OCI-LY7 (cell line): Measurements from ENCODE around the gene HTR3B. TPM values are rescaled to one million over a fixed set of nuclear protein-coding genes. Genes with fewer than 3 reads are reported as not detected.

ENCODE experiments used
- BruUV-seq: library from RNA; stranded (reverse); fragments of 400-500 nt; replicated peaks from 2 replicates; lab custom pipeline; 2021; lab: Mats Ljungman, UMichigan
- CTCF ChIA-PET: fragments of 300-600 bp; sonication (Branson Sonifier 250); formaldehyde crosslinking; loops from one replicate; lab custom pipeline; 2022; ENCODE audit warnings: antibody characterized with exemption; ENCODE audit not compliant: unreplicated experiment; lab: Charles Lee
- POLR2A ChIA-PET: fragments of 300-600 bp; sonication (Branson Sonifier 250); formaldehyde crosslinking; loops from one replicate; lab custom pipeline; 2022; ENCODE audit warnings: antibody characterized with exemption; lab: Charles Lee
- DNase-seq: peaks from one replicate; pipeline ENCODE4 v3.0.0-alpha.2; 2015; ENCODE audit warnings: low spot score
- H2AFZ ChIP-seq: fragments of 200-600 bp; sonication (generic), shearing (Covaris generic); 2 replicates; pipeline ENCODE4 v1.6.1; 2014; ENCODE audit warnings: mild to moderate bottlenecking, antibody characterized with exemption, low read length, moderate library complexity
- H3K27ac ChIP-seq: fragments of 200-600 bp; sonication (generic); 2 replicates; pipeline ENCODE4 v1.5.1; 2014; ENCODE audit warnings: mixed run types, low read depth, mild to moderate bottlenecking, moderate library complexity, low read length, inconsistent platforms; ENCODE audit not compliant: poor library complexity, severe bottlenecking
- H3K36me3 ChIP-seq: fragments of 200-600 bp; sonication (generic); 2 replicates; pipeline ENCODE4 v1.6.1; 2014; ENCODE audit warnings: mild to moderate bottlenecking, antibody characterized with exemption, low read length, moderate library complexity, mixed read lengths; ENCODE audit not compliant: insufficient read depth
- H3K4me1 ChIP-seq: fragments of 200-600 bp; sonication (generic); 2 replicates; pipeline ENCODE4 v1.5.1; 2014; ENCODE audit warnings: mild to moderate bottlenecking, low read length; ENCODE audit not compliant: insufficient read depth, poor library complexity, severe bottlenecking
- H3K4me2 ChIP-seq: fragments of 200-600 bp; sonication (generic); 2 replicates; pipeline ENCODE4 v1.6.1; 2014; ENCODE audit warnings: mild to moderate bottlenecking, low read length
- H3K4me3 ChIP-seq: fragments of 200-600 bp; sonication (generic); 2 replicates; pipeline ENCODE4 v1.5.1; 2014; ENCODE audit warnings: mild to moderate bottlenecking, low read depth, low read length; ENCODE audit not compliant: poor library complexity, severe bottlenecking
- H3K79me2 ChIP-seq: fragments of 200-600 bp; sonication (generic); 2 replicates; pipeline ENCODE4 v1.6.1; 2016; ENCODE audit warnings: low read depth, mild to moderate bottlenecking, low read length, moderate library complexity, mixed read lengths; ENCODE audit not compliant: insufficient read depth
- H3K9me2 ChIP-seq: fragments of 200-600 bp; sonication (generic); 2 replicates; pipeline ENCODE4 v1.6.1; 2016; ENCODE audit warnings: mild to moderate bottlenecking, low read length, mixed read lengths; ENCODE audit not compliant: insufficient read depth
- H3K9me3 ChIP-seq: fragments of 200-600 bp; sonication (generic); 2 replicates; pipeline ENCODE4 v1.6.1; 2014; ENCODE audit warnings: mild to moderate bottlenecking, mixed run types, low read length, mixed read lengths
- H4K20me1 ChIP-seq: fragments of 200-600 bp; sonication (generic); 2 replicates; pipeline ENCODE4 v1.6.1; 2014; ENCODE audit warnings: mild to moderate bottlenecking, antibody characterized with exemption, low read length, moderate library complexity, mixed read lengths; ENCODE audit not compliant: insufficient read depth
- EZH2phosphoT487 ChIP-seq: fragments of 200-600 bp; sonication (generic); IDR thresholded peaks from 2 replicates; pipeline ENCODE4 v1.6.1; 2018; ENCODE audit warnings: low read depth, borderline replicate concordance, mild to moderate bottlenecking, mixed run types, antibody characterized with exemption, low read length, moderate library complexity, mixed read lengths
- intact Hi-C: fragments of 100-400 bp; cut with micrococcal nuclease; formaldehyde crosslinking; loops from one replicate; pipeline ENCODE4 v1.10.0; 2022; ENCODE audit not compliant: unreplicated experiment
- total RNA-seq, 2 experiments: library from RNA; depleted of rRNA in 1 of 2; stranded (reverse); fragments of >200 nt in 1 of 2; shearing (Covaris generic) in 1 of 2; gene quantifications; 2 replicates each; pipeline ENCODE4 v1.2.3, GENCODE V29; 2014 to 2022
- TF ChIP-seq, protein P1 (sequence below): fragments of 200-600 bp; sonication (generic); conservative IDR thresholded peaks from 2 replicates; pipeline ENCODE4 v1.5.1; 2014; ENCODE audit warnings: mild to moderate bottlenecking, antibody characterized with exemption, low read length, moderate library complexity, mixed read lengths

HTR3B gene
- total RNA-seq, 2 experiments from 2014 or later: not detected

DNA sequence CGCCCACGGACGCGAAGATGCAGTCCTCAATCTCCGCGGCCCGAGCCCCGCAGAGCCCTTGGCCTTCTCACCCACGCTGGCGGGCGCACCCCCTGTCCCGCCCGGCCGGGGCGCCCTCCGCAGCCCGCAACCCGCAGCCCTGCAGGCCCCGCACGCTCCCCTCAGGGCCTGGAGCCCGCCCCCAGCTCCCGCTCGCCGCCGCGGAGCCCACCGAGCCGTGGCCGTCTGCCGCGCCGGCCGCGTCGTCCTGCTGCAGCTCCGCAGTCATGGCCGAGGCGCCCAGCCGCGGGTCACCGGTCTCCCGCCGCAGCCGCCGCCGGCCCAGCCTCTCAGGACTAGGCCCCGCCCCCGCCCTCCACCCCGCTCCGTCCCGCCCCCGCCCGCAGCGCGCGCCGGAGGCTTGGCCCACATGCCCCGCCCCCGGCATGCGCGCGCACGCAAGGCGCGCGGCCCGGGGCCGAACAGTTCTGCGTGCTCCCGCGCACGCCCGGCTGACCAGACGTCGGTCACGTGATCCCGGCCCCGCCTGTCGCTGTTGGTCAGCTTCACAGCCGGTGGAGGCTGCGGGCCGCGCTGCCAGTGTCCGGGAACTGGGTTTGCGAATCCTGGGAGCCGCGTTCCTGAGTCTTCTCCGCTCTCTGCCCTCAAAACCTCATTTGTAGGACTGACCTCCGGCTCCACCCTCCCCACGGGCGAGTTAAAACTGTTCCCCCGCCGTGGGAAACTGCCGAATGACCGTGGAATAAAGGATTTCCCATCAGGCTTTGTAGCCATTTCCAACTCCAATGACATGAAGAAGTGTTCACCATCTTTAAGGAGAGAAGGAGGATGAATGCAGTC lies 29.1 kb upstream of the HTR3B start, which contains the start of gene USP28:
TSS of gene USP28 (minus strand) at position 339 of the 840 bp plus-strand sequence. CDS start at position 268, 71 bp downstream.
- intact Hi-C loops: loop anchor here (2.0 to 10.0 kb wide), 4 partner anchors 68 to 529 kb away; partner anchors contain the start of genes C11orf71, HTR3A, RBM7 and ZW10
- DNase-seq: peak; percentile 97
- CTCF ChIA-PET: no interaction called here
- H3K4me1 ChIP-seq: peaks cover 45% of the 10 kb centered on the region
- peak within 1 kb of the TSS; percentile 82 for H3K4me2 ChIP-seq
- peak within 1 kb of the TSS; percentile 91 for H2AFZ ChIP-seq
- no peaks in the 10 kb centered on the region for H3K9me2 ChIP-seq
- POLR2A ChIA-PET: interaction anchor here (0.6 to 1.3 kb wide), 4 partner anchors 9 to 1344 kb away, joined by 3 to 5 read pairs (median 3); no protein-coding TSS in a partner anchor
- no TSS peak for BruUV-seq
- no peak for TF ChIP-seq EZH2phosphoT487
- TF ChIP-seq, protein P1, sequence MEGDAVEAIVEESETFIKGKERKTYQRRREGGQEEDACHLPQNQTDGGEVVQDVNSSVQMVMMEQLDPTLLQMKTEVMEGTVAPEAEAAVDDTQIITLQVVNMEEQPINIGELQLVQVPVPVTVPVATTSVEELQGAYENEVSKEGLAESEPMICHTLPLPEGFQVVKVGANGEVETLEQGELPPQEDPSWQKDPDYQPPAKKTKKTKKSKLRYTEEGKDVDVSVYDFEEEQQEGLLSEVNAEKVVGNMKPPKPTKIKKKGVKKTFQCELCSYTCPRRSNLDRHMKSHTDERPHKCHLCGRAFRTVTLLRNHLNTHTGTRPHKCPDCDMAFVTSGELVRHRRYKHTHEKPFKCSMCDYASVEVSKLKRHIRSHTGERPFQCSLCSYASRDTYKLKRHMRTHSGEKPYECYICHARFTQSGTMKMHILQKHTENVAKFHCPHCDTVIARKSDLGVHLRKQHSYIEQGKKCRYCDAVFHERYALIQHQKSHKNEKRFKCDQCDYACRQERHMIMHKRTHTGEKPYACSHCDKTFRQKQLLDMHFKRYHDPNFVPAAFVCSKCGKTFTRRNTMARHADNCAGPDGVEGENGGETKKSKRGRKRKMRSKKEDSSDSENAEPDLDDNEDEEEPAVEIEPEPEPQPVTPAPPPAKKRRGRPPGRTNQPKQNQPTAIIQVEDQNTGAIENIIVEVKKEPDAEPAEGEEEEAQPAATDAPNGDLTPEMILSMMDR: peak; percentile 29; the same call in 1 of the 2 replicates
- H3K4me3 ChIP-seq: peak within 1 kb of the TSS; percentile 96
- H3K27ac ChIP-seq: peak within 1 kb of the TSS; percentile 68
- H3K36me3 ChIP-seq: peaks cover 15% of the 10 kb centered on the region; the same call in 1 of the 2 replicates
- H3K79me2 ChIP-seq: peaks cover 25% of the 10 kb centered on the region
- no peaks in the 10 kb centered on the region for H3K9me3 ChIP-seq
- H4K20me1 ChIP-seq: 0 out of 2 replicates have a peak, but pooled peaks cover 4% of the 10 kb centered on the region

DNA sequence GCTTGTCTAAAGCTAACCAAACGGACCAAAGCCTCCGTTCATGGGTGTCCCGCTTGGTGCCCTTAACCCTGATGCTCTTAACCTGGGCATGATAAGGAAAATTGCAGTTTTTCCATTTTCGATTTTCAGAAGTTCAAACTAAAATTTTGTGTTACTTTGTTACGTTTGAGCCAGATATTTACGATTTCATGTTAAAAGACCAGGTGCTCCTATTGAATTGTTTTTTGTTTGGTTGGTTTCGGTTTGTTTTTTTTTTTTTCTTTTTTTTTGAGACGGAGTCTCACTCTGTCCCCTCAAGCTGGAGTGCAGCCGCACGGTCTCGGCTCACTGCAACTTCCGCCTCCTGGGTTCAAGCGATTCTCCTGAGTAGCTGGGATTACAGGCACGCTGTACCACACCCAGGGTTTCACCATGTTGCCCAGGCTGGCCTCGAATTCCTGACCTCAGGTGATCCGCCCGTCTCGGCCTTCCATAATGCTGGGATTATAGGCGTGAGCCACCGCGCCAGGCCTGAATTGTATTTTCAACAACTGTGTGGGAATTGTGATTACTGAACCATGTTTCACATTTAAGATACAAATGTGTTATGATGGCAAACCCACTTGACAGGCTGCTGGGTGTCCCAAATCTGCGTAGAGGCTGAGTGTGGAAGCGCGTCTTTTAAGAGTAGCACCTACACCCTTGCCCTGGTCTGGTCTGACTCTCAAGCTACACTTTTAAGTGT lies 28.4 kb upstream of the HTR3B start:
- Histone ChIP-seq H3K4me3 (peak overlapping the region; percentile 96), H2AFZ (peak overlapping the region; percentile 91), H3K9me2 (no peaks in the 10 kb centered on the region), H3K9me3 (no peaks in the 10 kb centered on the region), H3K36me3 (peaks cover 10% of the 10 kb centered on the region; the same call in 1 of the 2 replicates), H3K27ac (peak overlapping the region; percentile 68), H3K79me2 (peaks cover 25% of the 10 kb centered on the region), H3K4me2 (peak overlapping the region; percentile 82), H3K4me1 (peaks cover 40% of the 10 kb centered on the region), H4K20me1 (0 out of 2 replicates have a peak, but pooled peaks cover 4% of the 10 kb centered on the region)
- peak; percentile 64 for DNase-seq
- intact Hi-C loops: loop anchor here (5.0 to 10.0 kb wide), 3 partner anchors 69 to 529 kb away; partner anchors contain the start of genes C11orf71, HTR3A and RBM7
- BruUV-seq: TSS peak; percentile 93
- ChIA-PET CTCF (no interaction called here), POLR2A (interaction anchor here (0.9 to 1.3 kb wide), 3 partner anchors 9 to 1343 kb away, joined by 3 to 5 read pairs (median 3); no protein-coding TSS in a partner anchor)
- TF ChIP-seq, protein P1: no peak
- TF ChIP-seq EZH2phosphoT487: no peak
